GM18505 (cell line): ENCODE results near the gene LNPK.
"Not testable (repeated sequence)": the region's sequence is repeated elsewhere in the genome, so short reads cannot be mapped to it uniquely, and the experiment has no call there.

Experiments used
- ATAC-seq: cut with Tn5 transposase; IDR thresholded peaks from one replicate; pipeline ENCODE4 v1.9.1; 2021; ENCODE audit not compliant: unreplicated experiment
- POLR2A ChIP-seq: IDR thresholded peaks from 4 replicates; pipeline ENCODE4 v1.6.1; 2011; ENCODE audit warnings: borderline replicate concordance; ENCODE audit not compliant: insufficient read depth, insufficient read length; ENCODE audit errors: extremely low read depth

The LNPK gene

GRCh38 chr2:175904035-175904434, 98.0 kb downstream of the LNPK start:
- no peak for ATAC-seq

GRCh38 chr2:175903384-175903936, 98.6 kb downstream of the LNPK start:
- no peak for ATAC-seq
- TF ChIP-seq POLR2A, result no peak

More at GRCh38 chr2:175904035-175904434, 98.0 kb downstream of the LNPK start:
- no peak for TF ChIP-seq POLR2A

GRCh38 chr2:175895957-175896356, 106.1 kb downstream of the LNPK start:
- not testable (repeated sequence) for ATAC-seq

DNA sequence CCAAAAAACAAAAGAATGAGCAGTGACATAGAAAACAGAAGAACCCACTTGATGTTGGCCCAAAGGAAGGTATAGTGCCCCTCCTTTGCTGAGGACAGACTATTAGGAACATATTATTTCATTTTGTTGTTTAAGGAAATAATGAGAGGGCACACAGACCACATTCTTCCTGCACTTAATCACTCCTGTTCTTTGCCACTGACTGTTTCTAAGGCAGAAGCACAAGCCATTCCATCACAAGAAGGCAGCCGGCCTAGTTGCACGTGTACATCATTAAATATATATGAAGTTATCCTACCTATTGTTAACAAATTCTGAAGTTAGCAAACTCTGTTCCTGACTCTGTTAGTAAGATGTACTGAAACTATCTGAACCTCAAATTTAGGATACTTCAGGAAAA, 110.0 kb downstream of the LNPK start:
- no peak for TF ChIP-seq POLR2A
- ATAC-seq, result no peak

DNA sequence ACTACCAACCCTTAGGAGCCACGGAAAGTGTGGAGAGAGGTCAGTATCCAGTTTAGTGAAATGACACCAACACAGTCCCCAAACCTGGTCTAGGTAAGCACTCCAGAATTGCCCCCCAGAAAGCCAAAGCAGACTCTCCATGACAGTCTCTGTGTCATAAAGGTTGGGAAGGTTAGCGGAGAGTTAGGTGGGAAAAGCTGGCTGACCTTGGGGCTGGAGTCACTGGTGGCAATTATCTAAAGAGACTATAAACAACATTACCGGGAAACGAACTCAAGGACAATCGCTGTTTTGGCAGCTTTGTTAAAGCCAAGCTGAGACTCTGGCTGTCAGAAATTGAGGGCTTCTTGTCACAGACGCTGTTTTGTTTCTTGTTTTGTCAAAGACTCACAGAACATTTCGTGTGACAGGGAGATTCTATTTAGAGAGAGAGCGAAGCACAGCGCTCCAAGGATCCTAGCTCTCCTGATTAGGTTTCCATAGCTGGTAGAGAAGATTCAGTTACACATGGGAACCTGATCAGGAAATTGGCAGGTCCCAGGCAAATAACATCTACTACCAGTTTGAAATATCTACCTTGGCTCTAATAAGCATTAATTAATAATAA, 111.3 kb downstream of the LNPK start:
- no peak for ATAC-seq
- no peak for TF ChIP-seq POLR2A

- TF ChIP-seq POLR2A, result no peak
Observed at GRCh38 chr2:175889701-175890302, 112.3 kb downstream of the LNPK start.

DNA sequence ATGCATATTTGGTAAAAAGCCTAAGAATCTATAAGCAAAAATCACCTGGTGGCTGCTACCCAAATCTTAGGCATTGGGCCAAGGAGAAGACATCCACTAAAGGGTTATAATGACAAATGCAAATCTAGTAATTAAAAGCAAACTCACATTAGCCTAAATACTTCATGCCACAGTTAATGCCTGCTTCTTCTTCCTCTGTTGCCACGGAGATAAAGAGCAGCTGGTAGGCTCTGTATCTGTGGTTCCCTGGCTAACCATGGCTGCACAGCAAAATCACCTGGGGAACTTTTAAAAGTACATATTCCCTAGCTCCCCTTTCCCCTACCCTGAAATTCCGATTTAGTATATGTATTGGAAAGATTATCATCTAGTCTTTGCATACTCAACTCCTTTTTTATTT, 114.3 kb downstream of the LNPK start:
- no peak for TF ChIP-seq POLR2A
- no peak for ATAC-seq

More at GRCh38 chr2:175889701-175890302, 112.3 kb downstream of the LNPK start:
- no peak for ATAC-seq

GRCh38 chr2:175884697-175885393, 117.2 kb downstream of the LNPK start:
- TF ChIP-seq POLR2A, result no peak
- no peak for ATAC-seq

DNA sequence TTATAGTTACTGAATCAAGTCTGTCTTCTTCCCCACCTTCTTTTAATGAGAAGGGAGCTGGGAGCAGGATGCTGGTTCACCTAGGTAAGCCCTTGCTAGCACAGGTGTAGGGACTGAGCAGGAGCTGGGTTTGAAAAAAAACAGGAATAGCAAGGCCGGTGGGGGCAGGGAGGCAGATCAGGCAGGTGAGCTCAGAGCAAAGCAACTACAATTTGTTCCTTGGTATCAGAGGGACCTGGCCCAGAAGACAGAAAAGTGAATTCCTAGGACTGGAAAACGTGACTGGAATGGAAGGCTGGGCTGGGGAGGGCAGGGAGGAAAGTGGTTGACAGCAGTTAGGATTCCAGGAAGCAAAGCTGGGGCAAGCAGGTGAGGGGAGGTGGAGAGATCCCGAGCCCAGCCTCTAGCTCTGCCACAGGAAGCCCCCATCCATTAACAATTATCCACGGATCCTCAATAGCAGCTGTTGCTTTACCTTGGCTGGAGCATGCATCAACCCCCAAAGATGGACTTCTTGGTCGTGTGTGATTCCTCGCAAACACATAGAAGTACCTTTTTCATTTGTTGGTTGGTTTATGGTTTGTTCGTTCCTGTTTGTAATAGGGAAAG, 118.4 kb downstream of the LNPK start:
- TF ChIP-seq POLR2A, result no peak
- ATAC-seq, result no peak

DNA sequence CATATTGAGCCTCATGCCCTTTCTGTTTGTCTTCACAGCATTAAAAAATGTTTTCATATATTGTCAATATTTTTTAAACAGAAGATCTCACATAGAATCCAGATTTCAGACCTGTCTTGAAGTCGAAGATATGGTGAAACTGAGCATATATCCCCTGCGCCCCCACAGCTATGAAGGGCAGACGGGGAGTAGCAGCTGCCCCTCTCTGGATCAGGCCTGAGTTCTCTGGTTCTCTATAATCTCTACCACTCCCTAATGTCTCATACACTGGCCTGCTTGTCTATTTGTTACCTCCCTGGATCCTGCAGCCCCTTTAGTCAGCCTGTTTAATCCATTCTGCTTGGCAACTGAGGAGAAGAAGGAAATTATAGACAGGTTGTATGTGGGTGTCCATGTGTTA, 122.4 kb downstream of the LNPK start:
- TF ChIP-seq POLR2A, result no peak
- ATAC-seq, result no peak

GRCh38 chr2:175877845-175878544, 124.1 kb downstream of the LNPK start:
- TF ChIP-seq POLR2A, result no peak
- ATAC-seq, result no peak

- ATAC-seq, result no peak
- TF ChIP-seq POLR2A, result no peak
Observed at GRCh38 chr2:175874291-175874690, 127.8 kb downstream of the LNPK start.
